Loucy (cell line): ENCODE results near the gene GTF3A.

Source experiments
- CTCF ChIP-seq: fragments of 200-600 bp; sonication (generic); conservative IDR thresholded peaks from 2 replicates; pipeline ENCODE4 v1.5.1; 2014; ENCODE audit warnings: mild to moderate bottlenecking, antibody characterized with exemption, low read length
- EZH2phosphoT487 ChIP-seq: fragments of 200-600 bp; IDR thresholded peaks from 2 replicates; pipeline ENCODE4 v1.6.1; 2018; ENCODE audit warnings: antibody characterized with exemption, mild to moderate bottlenecking, moderate library complexity, borderline replicate concordance

- TF ChIP-seq CTCF (no peak), EZH2phosphoT487 (no peak)
These were observed 45.3 kb upstream of the GTF3A start for GRCh38 chr13:27379126-27379525.
